GM23338 (cell line): ENCODE results near the gene HNRNPR. TPM values are rescaled to one million over a fixed set of nuclear protein-coding genes. Genes with fewer than 3 reads are reported as not detected.

Source experiments
- ATAC-seq: fragments of 200-7000 bp; cut with Tn5 transposase; 3 replicates; pipeline ENCODE4 v1.9.1; 2020
- DNase-seq: peaks from one replicate; pipeline ENCODE4 v3.0.0-alpha.2; 2015; ENCODE audit warnings: low spot score
- H2AFZ ChIP-seq: fragments of 200-600 bp; sonication (generic); 2 replicates; pipeline ENCODE4 v1.8.0; 2016; ENCODE audit warnings: antibody characterized with exemption, mild to moderate bottlenecking, moderate library complexity
- H3F3A ChIP-seq: fragments of 200-600 bp; sonication (generic); replicated peaks from 2 replicates; pipeline ENCODE4 v1.8.0; 2017; ENCODE audit warnings: antibody characterized with exemption, mixed run types, low read depth
- H3K27ac ChIP-seq: fragments of 200-600 bp; sonication (generic); 2 replicates; pipeline ENCODE4 v1.6.1; 2016; ENCODE audit warnings: low read depth
- H3K27me3 ChIP-seq: fragments of 200-600 bp; sonication (generic); 2 replicates; pipeline ENCODE4 v1.8.0; 2016; ENCODE audit warnings: mild to moderate bottlenecking, mixed run types, moderate library complexity; ENCODE audit not compliant: insufficient read depth
- H3K36me3 ChIP-seq: fragments of 200-600 bp; sonication (generic); 2 replicates; pipeline ENCODE4 v1.8.0; 2016; ENCODE audit warnings: mild to moderate bottlenecking; ENCODE audit not compliant: insufficient read depth
- H3K4me1 ChIP-seq: fragments of 200-600 bp; sonication (generic); 2 replicates; pipeline ENCODE4 v1.8.0; 2016; ENCODE audit warnings: mild to moderate bottlenecking, moderate library complexity; ENCODE audit not compliant: insufficient read depth
- H3K4me2 ChIP-seq: fragments of 200-600 bp; sonication (generic); 2 replicates; pipeline ENCODE4 v1.7.1; 2017; ENCODE audit warnings: mixed run types
- H3K4me3 ChIP-seq: fragments of 200-600 bp; sonication (generic); 2 replicates; pipeline ENCODE4 v1.6.1; 2016; ENCODE audit warnings: mixed run types
- H3K79me2 ChIP-seq: fragments of 200-600 bp; sonication (generic); replicated peaks from 2 replicates; pipeline ENCODE4 v1.8.0; 2017; ENCODE audit warnings: mild to moderate bottlenecking; ENCODE audit not compliant: insufficient read depth
- H3K9me2 ChIP-seq: fragments of 200-600 bp; sonication (generic); 2 replicates; pipeline ENCODE4 v1.8.0; 2017; ENCODE audit not compliant: insufficient read depth
- H4K20me1 ChIP-seq: fragments of 200-600 bp; sonication (generic); replicated peaks from 2 replicates; pipeline ENCODE4 v1.8.0; 2017; ENCODE audit warnings: mild to moderate bottlenecking; ENCODE audit not compliant: insufficient read depth
- H3K27ac Mint-ChIP-seq: 2 replicates; pipeline ENCODE4 v1.8.0; 2020; ENCODE audit warnings: inconsistent platforms, mild to moderate bottlenecking, moderate library complexity, mixed read lengths
- H3K27me3 Mint-ChIP-seq: 3 replicates; pipeline ENCODE4 v1.8.0; 2022; ENCODE audit warnings: low read depth, mild to moderate bottlenecking, moderate library complexity, mixed read lengths, inconsistent platforms; ENCODE audit not compliant: insufficient read depth, poor library complexity
- H3K36me3 Mint-ChIP-seq: 3 replicates; pipeline ENCODE4 v1.8.0; 2021; ENCODE audit warnings: low read depth, mild to moderate bottlenecking, inconsistent platforms, moderate library complexity, mixed read lengths
- H3K4me1 Mint-ChIP-seq: 3 replicates; pipeline ENCODE4 v1.8.0; 2020; ENCODE audit warnings: mild to moderate bottlenecking, inconsistent platforms, mixed read lengths
- H3K4me3 Mint-ChIP-seq: 3 replicates; pipeline ENCODE4 v1.8.0; 2021; ENCODE audit warnings: moderate library complexity, mild to moderate bottlenecking, inconsistent platforms, mixed read lengths
- H3K9me3 Mint-ChIP-seq: 3 replicates; pipeline ENCODE4 v1.8.0; 2020; ENCODE audit warnings: moderate library complexity, mild to moderate bottlenecking, inconsistent platforms, mixed read lengths
- CREB1 ChIP-seq: fragments of 250-450 bp; sonication (Bioruptor Pico); IDR thresholded peaks from 2 replicates; pipeline ENCODE4 v1.5.0; 2020; ENCODE audit warnings: low read depth, mild to moderate bottlenecking, moderate library complexity
- ETS1 ChIP-seq: IDR thresholded peaks from 2 replicates; pipeline ENCODE4 v1.6.1; 2016; ENCODE audit warnings: antibody characterized with exemption
- EZH2 ChIP-seq: fragments of 200-600 bp; sonication (generic); IDR thresholded peaks from one replicate; pipeline ENCODE4 v1.8.0; 2017; ENCODE audit warnings: antibody characterized with exemption, mild to moderate bottlenecking, low read depth; ENCODE audit not compliant: unreplicated experiment
- EZH2phosphoT487 ChIP-seq: fragments of 200-600 bp; sonication (generic); IDR thresholded peaks from one replicate; pipeline ENCODE4 v1.8.1; 2018; ENCODE audit warnings: antibody characterized with exemption; ENCODE audit not compliant: unreplicated experiment
- JUNB ChIP-seq: IDR thresholded peaks from one replicate; pipeline ENCODE4 v1.6.1; 2016; ENCODE audit warnings: antibody characterized with exemption; ENCODE audit not compliant: unreplicated experiment
- NANOG ChIP-seq: IDR thresholded peaks from 2 replicates; pipeline ENCODE4 v1.6.1; 2016; ENCODE audit warnings: antibody characterized with exemption, borderline replicate concordance
- POLR2AphosphoS5 ChIP-seq: IDR thresholded peaks from 2 replicates; pipeline ENCODE4 v1.6.1; 2016; ENCODE audit warnings: antibody characterized with exemption, low read depth
- REST ChIP-seq: IDR thresholded peaks from one replicate; pipeline ENCODE4 v1.6.1; 2018; ENCODE audit warnings: antibody characterized with exemption; ENCODE audit not compliant: unreplicated experiment
- ZNF114 ChIP-seq: fragments of 250-450 bp; sonication (Bioruptor Pico); IDR thresholded peaks from 2 replicates; pipeline ENCODE4 v1.5.0; 2020; ENCODE audit warnings: mild to moderate bottlenecking, moderate library complexity
- ZNF331 ChIP-seq: fragments of 250-450 bp; sonication (Bioruptor Pico); IDR thresholded peaks from 2 replicates; pipeline ENCODE4 v1.5.0; 2020; ENCODE audit warnings: low read depth, mild to moderate bottlenecking, moderate library complexity
- polyA plus RNA-seq: library from polyadenylated mRNA; unstranded; fragments of >200 nt; fragmentation: Nextera tagmentation; extraction: Ambion mirVana; gene quantifications from 2 replicates; pipeline ENCODE4 v1.2.1, GENCODE V29; 2016
- total RNA-seq: library from RNA; depleted of rRNA; stranded (reverse); fragments of >200 nt; shearing (Covaris generic); gene quantifications from 2 replicates; pipeline ENCODE4 v1.2.3, GENCODE V29; 2014
- TF ChIP-seq, protein P1 (sequence below), 2 experiments: fragments of 200-600 bp in 1 of 2; sonication (generic) in 1 of 2; conservative IDR thresholded peaks; 2 replicates each; pipeline versions ENCODE4 v1.5.1 to v1.6.1; 2016 to 2017; ENCODE audit warnings: antibody characterized with exemption in 2 of 2, low read depth in 2 of 2, mild to moderate bottlenecking in 2 of 2, moderate library complexity in 1 of 2

HNRNPR gene
- total and polyA plus RNA-seq, 2 experiments from 2014 or later, result 147 to 200 TPM

GRCh38 chr1:23389837-23390321, 45.8 kb upstream of the HNRNPR start (continued):
- no peak for TF ChIP-seq REST
- TF ChIP-seq EZH2, result no peak
- TF ChIP-seq JUNB, result no peak
- no peak for TF ChIP-seq CREB1 (CRISPR knock-in tag)
- TF ChIP-seq ZNF331, result no peak
- TF ChIP-seq, protein P1, sequence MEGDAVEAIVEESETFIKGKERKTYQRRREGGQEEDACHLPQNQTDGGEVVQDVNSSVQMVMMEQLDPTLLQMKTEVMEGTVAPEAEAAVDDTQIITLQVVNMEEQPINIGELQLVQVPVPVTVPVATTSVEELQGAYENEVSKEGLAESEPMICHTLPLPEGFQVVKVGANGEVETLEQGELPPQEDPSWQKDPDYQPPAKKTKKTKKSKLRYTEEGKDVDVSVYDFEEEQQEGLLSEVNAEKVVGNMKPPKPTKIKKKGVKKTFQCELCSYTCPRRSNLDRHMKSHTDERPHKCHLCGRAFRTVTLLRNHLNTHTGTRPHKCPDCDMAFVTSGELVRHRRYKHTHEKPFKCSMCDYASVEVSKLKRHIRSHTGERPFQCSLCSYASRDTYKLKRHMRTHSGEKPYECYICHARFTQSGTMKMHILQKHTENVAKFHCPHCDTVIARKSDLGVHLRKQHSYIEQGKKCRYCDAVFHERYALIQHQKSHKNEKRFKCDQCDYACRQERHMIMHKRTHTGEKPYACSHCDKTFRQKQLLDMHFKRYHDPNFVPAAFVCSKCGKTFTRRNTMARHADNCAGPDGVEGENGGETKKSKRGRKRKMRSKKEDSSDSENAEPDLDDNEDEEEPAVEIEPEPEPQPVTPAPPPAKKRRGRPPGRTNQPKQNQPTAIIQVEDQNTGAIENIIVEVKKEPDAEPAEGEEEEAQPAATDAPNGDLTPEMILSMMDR (conservative IDR thresholded peaks at IDR 0.05; ENCODE audit: low read depth in 2 of 2), result no peak

GRCh38 chr1:23387494-23387893, 43.4 kb upstream of the HNRNPR start:
- no peaks in the 10 kb centered on the region for H3K4me1 ChIP-seq
- H3K27me3 ChIP-seq, result peaks cover 94% of the 10 kb centered on the region
- no peak overlapping the region for H3K27ac Mint-ChIP-seq
- no peak overlapping the region for H2AFZ ChIP-seq
- H3F3A ChIP-seq, result no peaks in the 10 kb centered on the region
- H4K20me1 ChIP-seq, result no peaks in the 10 kb centered on the region; the same call in none of the 2 replicates
- H3K36me3 Mint-ChIP-seq, result no peaks in the 10 kb centered on the region
- H3K27ac ChIP-seq, result no peak overlapping the region
- no peak overlapping the region for H3K4me2 ChIP-seq
- DNase-seq (no peak), ATAC-seq (no peak)
- no peaks in the 10 kb centered on the region for H3K9me3 Mint-ChIP-seq
- H3K9me2 ChIP-seq, result no peaks in the 10 kb centered on the region
- H3K4me3 ChIP-seq, result no peak overlapping the region
- no peaks in the 10 kb centered on the region for H3K36me3 ChIP-seq
- H3K4me1 Mint-ChIP-seq, result no peaks in the 10 kb centered on the region
- no peaks in the 10 kb centered on the region for H3K79me2 ChIP-seq
- H3K4me3 Mint-ChIP-seq, result no peak overlapping the region
- H3K27me3 Mint-ChIP-seq, result peaks cover 74% of the 10 kb centered on the region
- TF ChIP-seq EZH2 (no peak), NANOG (no peak), EZH2phosphoT487 (no peak), REST (no peak), ETS1 (no peak), JUNB (no peak), POLR2AphosphoS5 (no peak), ZNF114 (CRISPR knock-in tag) (no peak)
- TF ChIP-seq, protein P1 (conservative IDR thresholded peaks at IDR 0.05; ENCODE audit: low read depth in 2 of 2), result no peak
